GM18870 (cell line): ENCODE measurements around the gene ZIC5.

Experiments
- ATAC-seq: cut with Tn5 transposase; IDR thresholded peaks from one replicate; pipeline ENCODE4 v1.9.1; 2021; ENCODE audit warnings: moderate library complexity; ENCODE audit not compliant: unreplicated experiment

Gene ZIC5

DNA sequence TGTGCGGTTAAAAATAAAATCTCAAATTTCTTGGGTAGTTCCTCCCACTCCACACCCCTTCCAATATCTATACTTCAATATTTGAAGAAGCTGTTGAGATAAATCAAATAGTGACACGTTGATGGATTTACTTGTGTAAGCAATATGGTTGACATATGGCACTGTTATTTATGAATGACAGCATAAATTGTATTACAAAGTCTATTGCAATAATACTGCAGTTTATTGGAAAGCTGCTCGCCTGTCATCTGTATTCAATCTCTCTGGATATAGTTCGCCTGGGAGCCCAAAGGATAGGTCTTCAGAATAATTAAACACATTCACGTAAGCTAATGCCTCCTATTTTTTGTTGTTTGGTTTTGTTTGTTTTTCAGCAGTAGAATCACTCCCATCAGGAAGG lies 5.0 kb upstream of the ZIC5 start:
- ATAC-seq, result no peak

DNA sequence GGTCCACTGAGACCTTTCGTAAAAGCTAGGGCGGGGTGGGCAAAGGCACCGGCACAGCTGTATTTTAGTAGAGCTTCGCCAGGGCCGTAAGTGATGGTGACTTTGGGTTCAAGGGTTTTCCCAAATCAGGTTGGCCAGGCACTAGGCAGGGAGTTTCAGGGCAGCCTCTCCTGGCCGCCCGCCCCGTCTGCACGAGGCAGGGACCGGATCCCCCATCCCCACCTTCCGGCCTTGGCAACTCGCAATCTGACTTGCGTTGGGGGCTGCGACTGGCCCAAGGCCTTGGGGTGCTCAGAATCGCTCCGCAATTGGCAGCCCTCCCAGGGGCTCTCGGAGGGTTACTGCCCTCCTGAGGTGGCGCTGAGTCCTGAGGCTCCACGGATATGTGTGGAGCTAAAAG lies 4.1 kb upstream of the ZIC5 start:
- ATAC-seq, result no peak

DNA sequence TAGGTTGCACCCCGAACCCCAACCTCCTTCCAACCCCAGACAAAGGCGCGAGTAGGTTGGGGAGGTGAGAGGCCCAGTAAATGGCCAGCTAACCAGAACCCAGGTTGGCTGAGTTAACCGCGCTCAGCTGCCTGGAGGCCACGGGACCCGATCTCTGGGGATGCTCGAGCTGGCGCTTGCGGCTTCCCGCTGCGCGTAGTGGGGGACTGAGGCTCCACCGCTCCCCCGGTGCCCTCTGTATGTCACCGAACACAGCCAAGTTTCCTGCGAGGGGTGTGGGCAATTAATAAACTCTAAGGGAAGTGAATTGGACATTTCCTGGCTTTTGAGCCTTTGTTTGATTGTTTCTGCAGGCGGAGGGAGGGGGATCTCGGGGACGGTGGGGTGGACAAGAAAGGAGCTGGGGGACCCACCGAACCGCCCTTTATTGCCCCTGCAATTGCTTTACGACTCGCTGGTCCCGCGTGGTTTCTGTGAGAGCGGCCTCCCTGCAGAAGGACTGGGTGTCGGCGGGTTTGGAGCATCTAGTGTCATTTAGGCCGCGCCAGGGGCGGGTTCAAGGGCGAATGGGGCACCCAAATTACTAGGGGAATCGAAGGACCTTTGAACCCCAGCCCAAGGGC lies 3.5 kb upstream of the ZIC5 start:
- no peak for ATAC-seq

DNA sequence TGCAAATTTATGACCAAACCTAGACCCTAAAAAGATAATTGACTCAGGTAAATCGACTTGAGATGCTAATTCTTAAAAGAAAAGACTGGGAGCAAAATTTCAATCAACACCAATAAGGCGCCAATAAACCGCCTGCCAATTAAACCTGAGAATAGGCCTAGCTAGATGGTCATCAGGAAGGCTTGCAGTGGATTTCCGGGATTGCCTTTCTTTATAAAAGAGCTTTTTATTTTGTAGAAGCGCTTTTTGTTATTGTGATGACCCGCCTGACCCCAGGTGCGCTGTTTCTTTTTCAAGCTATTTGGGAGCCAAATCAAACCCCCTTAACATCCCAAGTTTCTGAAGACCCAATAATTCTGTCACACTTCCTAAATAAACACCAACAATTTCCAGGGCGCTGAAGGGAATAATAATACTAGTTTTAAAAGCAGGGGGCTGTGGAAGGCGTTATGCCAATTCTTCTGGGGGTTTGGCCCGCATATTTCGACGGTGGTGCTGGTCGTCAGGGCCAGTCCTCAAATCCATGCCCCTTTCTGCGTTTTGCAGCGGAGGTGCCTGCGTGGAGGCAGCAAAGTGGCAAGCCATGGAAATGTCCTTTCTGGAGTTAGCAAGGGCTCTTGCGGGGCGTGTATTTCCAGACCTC lies 2.9 kb upstream of the ZIC5 start:
- no peak for ATAC-seq

DNA sequence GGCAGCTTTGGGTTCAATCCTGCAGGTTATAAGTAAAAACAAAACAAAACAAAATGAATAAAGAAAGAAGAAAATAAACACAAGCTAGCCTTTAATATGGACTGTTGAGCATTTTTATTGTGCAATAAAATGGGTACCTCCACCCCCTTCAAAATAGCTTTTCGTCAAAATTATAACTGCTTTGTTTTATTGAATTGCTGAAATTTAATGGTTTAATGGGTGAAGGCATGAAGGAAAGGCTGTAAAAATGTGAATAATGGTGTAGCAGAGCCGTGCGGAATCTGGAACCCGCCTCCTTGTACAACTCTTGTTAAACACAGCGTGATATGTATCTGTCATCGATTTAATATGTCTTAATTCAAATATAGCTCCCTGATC lies 2.2 kb upstream of the ZIC5 start:
- no peak for ATAC-seq

DNA sequence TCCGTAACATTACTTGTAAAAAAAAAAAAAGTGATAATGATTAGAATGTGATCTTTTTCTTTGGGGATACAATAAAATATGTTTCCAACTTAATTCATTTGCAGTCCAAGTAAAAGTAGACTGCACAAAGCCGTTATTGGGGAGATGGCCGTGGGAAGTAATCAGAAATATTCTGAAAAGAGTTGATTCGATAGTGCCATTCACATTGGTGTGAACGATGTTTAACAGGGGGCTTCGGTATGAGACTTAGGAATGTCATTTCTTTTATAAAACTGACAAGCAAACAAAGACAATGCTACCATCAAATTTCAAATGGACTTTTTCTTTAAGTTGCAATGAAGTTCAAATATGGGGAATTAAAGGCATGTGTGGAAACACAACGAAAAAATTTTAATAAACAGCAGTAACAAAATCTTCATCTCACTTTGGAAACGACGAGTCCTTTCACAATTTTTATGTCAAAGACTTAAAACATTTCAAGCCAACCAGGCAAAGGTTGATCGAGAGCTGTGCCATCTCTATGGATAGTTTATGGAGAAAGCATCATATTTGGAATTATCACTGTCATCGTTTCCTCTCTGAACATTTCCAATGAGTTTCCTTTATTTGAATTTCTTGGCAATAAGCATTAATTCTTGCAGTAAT lies 1.7 kb upstream of the ZIC5 start:
- ATAC-seq, result no peak

DNA sequence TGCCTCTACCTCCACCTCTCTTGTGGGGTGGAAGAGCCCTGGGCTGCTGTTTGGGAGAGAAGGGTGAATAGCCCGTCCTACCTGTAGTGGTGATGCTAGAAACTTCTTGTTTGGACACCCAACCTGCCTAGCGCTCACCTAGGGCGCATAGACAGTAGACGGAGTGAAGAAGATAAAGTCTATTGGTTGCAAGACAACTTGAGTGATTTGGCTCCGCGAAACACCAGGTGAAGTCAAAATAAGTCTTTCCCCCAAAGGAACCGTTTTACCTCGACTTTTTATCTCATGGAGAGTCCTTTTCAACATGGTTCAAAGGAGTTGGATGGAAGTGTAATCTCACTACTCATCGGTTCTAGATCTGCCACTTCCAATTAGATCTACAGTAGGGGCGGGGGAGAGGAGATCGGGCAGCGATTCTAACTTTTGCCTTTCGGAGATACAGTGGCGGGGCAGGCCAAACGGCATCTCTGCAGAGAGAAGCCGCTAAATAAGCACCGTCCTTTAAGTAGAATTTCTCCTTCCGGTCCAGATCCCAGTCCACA lies 694 bp upstream of the ZIC5 start:
- no peak for ATAC-seq

DNA sequence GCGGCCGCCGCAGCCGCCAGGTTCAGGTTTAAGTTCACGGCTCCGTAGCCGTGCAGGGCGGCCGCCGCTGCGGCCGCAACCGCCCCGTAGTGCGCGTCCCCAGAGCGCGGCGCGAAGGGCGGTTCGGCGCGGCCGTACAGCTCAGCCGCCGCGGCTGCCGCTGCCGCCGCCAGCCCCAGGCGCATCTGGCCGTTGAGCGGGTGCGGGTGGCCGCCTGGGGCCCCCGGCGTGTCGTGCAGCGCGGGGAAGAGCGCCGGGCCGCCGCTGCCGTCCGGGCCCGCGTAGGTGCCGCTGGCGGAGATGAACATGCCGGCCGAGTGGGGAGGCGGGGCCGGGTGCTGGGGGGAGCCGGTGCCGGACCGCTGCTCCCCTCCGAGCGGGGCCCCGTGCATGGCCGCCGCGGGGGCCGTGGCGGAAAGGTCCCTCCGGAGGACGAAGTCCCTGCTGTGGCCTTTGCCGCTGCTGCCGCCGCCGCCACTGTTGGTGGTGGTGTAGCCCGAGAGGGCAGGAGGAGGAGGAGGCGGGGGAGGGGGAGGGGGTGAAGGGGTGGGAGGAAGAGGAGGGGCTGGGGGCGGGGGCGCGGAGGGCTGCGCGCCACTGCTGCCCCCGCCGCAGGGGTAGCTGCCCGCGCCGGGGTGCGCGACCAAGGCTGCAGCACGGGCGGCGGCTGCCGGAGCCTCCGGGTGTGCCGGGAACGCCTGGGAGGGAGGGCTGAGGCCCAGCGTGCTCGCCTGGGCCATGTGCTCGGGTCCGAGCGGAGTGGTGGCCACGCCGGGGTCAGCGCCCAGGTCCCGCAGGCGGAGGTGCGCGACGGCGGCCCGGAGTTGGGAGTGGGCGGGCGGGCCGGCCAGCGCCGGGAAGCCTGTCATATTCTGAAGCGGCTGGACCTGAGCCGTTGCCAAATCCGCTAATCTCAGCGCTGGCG lies 654 bp downstream of the ZIC5 start:
- no peak for ATAC-seq

DNA sequence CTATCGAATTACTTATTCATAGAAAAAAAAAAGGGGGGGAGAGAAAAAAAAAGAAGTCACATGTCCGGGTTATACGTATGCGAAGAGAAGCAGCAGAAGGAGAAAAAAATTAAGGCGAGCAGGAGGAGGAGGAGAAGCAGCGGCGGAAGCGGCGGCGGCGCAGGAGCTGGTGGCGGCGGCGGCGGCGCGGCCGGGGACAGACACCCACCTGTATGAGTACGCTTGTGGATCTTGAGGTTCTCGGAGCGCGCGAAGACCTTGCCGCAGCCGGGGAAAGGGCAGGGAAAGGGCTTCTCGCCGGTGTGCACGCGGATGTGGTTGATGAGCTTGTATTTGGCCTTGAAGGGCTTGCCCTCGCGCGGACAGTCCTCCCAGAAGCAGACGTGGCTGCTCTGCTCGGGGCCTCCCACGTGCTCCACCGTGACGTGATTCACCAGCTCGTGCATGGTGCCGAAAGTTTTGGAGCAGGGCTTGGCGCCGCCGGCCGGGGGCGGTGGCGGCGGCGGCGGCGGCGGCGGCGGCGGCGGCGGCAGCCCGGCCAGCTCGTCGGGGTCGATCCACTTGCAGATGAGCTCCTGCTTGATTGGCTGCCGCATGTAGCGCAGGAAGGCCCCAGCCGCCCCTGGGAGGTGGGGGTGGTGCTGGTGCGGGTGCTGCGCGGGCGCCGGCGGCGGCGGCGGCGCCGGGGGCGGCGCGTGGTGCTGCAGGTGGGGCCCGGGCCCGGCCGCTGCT lies 1.5 kb downstream of the ZIC5 start:
- no peak for ATAC-seq

DNA sequence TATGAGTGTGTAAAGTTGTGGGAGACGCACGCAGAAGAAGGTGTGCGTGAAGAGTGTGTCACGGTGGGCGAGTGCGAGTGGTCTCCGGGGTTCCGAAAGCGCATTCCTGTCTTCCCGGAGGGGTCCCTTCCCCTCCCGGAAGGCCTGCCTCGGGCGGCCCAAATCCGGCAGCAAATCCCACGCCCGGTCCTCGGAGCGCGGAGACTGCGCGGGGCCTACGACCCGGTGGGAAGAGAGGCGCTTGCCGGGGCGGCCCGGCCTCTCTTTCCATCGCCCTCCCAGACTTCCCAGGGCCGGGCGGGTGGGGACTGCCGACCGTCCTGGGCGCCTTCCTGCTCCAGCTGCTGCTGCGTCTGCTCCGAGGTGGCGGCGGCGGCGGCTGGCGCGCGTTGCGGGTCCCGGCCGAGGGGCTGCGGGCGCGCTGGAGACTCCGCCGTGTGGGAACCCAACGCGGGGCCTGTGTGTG lies 2.1 kb downstream of the ZIC5 start:
- ATAC-seq, result no peak

DNA sequence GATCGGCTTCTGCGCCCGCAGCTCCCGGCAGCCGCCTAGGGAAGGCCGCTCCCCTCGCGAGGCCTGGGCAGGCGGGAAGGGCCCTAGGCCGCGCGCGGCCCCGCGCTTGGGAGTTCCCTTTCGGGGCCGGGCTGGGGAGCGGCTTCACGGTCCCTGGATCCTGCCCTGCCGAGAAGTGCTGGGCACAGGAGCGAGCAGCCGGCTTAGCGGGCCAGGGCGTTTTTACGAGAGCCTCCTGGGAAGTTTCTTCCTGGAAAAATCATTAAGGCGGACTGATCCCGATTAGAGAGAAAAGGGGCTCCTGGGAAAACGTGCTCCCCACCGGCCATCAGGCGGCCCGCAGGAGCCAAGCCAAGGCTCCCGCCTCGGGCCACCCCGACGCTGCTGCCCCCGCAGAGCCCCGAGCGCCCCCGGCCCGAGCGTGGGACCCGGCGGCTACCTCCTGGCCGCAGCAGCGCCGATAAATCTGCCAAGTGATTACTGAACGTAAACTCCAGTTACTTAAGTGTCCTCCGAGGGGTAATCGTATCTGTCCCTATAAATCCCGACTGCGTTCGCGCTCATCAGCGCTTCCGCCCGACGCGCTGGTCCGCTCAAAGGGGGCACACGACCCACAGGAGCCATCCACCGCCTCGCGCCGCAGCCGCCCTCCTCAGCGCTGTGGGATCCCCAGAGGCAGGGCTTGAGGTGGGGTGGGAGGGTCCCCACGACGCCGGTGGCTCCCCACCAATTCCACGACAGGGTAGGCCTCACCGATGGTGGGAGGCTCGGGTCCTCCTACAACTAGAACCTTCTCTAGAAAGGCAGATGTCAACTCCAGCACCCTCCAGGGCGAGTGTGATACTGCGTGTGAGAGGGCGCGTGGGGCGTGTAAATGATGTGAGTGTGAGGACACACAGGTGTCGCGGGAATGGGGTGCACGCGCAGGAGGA lies 2.8 kb downstream of the ZIC5 start:
- no peak for ATAC-seq

DNA sequence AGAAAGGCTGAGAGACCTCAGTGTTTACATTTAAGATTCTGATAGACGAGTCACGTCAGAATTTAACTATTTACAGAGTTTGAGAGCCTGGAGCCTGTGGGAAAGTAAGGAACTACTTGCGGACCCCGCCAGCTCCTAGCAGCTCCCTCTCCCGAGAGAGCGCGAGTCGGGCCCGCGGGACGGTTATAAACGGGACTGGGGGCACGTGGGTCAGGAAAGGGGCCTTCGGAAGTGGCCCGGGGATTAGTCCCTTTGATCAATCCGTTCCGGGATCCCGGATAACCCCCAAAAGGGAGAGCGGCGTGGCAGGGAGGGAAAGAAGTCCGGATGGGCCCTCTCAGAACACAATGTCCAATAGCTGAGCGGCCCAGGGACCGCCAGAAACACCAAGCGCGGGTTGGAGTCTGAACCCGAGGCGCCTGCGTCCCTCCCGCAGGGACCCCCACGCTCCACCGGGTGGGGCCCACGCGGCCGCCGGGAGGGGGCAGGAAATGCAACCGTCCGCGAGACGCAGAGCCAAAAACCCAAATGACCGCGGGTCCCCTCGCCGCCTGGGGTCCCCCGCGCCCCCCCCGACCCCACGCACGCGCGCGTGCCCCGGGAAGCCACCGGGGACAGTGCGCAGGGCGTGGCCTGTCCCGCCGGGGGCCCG lies 3.6 kb downstream of the ZIC5 start:
- ATAC-seq, result no peak

DNA sequence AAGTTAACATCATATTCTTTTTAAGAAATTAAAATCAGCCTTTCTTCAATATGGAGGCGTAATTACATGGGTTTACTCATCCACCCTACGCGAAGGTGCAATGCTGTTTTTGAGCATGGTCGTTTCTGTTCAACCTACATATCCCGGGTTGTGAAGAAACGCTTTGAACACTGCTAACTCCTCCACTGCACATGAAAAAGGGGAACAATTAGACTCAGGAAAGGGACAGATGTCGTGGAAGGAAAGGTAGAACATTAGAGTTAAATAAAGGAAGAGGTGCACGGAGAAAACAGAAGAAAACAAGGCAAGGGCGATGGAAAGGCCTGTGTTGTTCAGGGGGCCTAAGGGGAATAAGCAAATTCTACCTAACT lies 4.1 kb downstream of the ZIC5 start:
- no peak for ATAC-seq

DNA sequence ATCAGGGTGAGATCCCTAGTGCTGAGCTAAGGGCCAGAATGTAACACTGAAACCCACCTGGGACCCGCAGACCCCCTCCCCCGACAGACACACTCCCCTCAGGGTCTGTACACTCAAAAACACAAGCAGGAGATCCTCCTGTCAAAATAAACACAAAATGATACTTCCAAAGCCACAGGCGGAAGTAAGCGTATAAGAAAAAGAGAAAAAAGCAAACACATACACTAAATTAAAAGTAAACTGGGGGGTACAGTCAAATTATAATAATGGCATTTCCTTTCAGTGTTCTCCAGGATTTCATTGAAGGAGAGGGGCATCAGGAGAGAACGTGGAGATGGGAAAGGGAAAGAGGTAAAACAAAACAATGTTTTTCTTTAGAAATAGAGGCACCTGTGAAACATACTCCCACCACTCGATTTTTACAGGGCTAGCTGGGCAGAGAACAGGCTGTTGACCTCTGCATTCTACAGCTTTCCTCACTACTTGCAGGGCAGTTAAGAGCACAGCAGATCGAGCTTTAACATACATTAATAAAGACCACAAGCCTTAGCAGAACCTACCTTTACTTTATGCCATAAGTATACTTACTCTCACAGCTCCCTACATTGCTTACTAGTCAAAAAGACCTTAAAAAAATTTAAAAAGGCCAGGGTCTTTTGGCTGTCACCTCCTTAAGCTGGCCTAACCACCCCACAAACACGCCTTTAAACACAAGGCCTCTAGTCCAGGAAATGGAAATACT lies 5.3 kb downstream of the ZIC5 start:
- no peak for ATAC-seq

DNA sequence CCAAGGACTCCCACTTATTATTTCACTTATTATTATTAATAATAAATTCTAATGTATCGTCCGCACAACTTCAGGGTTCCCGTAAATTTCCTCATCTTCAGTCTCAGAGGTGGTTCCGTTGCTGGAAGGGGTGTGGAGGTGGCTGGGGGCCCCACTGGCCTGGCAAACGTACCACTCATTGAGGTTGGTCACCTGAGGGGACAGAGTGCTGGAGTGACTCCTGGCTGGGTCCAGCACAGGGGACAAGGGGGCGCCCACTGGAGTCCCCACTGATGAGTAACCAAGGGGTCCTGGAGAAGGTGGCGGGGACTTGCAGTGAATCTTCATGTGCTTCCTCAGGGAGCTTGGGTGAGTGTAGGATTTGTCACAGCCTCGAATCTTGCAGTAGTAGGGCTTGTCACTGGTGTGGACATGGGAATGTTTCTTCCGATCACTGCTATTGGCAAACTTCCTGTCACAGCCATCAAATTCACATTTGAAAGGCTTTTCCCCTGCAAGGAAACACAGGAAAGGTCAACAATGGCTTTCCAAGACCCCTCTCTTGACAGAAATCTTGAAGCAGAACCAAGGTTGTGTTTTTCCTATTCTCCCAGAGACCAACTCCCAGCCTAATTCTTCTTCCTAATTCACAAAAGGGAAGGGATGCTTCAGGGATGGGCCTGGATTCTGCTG lies 6.1 kb downstream of the ZIC5 start:
- no peak for ATAC-seq

DNA sequence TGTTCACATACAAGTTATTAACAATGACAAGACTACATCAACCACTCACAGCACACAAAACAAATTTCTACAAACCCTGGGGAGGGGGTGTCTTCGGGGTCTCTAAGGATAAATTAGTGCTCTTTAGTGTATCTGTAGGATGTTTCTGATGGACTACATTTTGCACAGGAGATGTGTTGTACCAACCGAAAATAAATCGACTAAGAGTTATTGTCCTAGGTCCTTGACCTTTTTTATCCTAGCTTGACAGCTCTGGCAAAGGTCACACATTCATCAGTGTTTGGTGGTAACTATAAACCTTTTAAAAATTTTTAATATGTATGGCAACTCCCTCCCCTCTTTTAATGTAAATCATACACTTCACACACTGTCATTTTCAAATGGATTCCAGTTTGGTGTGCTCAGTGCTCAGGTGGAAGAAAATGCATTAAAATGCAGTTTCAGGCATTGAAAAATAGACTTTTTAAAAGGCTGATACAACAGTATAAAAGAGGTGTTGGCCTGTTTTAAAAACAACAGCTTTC lies 7.7 kb downstream of the ZIC5 start:
- ATAC-seq, result no peak

DNA sequence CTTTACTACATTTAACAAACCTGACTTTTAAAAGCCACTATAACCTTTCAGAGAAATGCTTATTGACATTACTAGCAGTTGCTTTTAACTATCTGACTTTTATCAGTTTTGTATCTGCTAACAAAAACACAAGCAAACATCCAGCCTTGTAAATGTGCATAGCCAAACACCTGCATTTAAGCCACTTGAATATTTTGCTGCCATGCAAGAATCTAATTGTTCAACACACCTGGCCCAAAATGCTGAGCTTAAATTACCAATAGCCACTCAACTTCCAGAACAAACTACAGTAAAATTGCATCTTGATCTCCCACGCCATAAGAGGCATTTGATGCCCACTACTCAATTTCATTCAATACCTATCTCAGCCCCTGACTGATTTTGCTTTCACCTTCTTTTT lies 9.3 kb downstream of the ZIC5 start:
- ATAC-seq, result no peak

DNA sequence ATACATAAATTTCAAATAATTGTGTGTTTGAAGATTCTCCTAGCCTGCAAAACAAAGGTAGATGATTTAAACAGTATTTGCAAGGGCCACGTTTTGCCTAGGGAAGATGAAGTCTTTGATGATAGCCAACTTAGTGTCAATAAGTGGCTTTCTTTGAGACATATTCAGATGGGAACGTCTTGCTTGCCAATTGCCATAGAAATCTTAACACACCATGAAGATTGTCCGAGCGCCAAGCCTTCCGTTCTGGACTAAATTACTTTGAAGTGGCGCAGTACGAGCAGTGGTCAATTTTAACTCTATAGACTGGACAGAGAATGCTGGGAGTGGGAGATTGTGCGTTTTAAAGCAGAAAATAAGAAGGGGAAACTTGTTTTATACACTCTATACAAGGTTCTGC lies 9.9 kb downstream of the ZIC5 start:
- ATAC-seq, result no peak
